Osteoblast (primary cell): ENCODE measurements around the gene GAMT. TPM values are rescaled to one million over a fixed set of nuclear protein-coding genes. Genes with fewer than 3 reads are reported as not detected.

Source experiments
- DNase-seq: peaks from one replicate; pipeline ENCODE4 v3.0.0; 2011; ENCODE audit warnings: low spot score, mixed read lengths; ENCODE audit not compliant: insufficient read length; ENCODE audit errors: missing footprints
- H2AFZ ChIP-seq: 2 replicates; pipeline ENCODE4 v1.6.0; 2011; ENCODE audit warnings: mild to moderate bottlenecking, low read length
- H3K27ac ChIP-seq: 2 replicates; pipeline ENCODE4 v1.5.1; 2011; ENCODE audit warnings: mild to moderate bottlenecking, low read depth, low read length, moderate library complexity
- H3K27me3 ChIP-seq: 2 replicates; pipeline ENCODE4 v1.6.0; 2012; ENCODE audit warnings: mild to moderate bottlenecking, control low read depth, inconsistent platforms, low read length, moderate library complexity; ENCODE audit not compliant: insufficient read depth
- H3K36me3 ChIP-seq: 2 replicates; pipeline ENCODE4 v1.5.1; 2011; ENCODE audit warnings: mild to moderate bottlenecking, low read length, control low read depth, moderate library complexity; ENCODE audit not compliant: insufficient read depth
- H3K4me1 ChIP-seq: 2 replicates; pipeline ENCODE4 v1.5.1; 2011; ENCODE audit warnings: mild to moderate bottlenecking, low read length, control low read depth, moderate library complexity; ENCODE audit not compliant: insufficient read depth
- H3K4me2 ChIP-seq: 2 replicates; pipeline ENCODE4 v1.6.0; 2011; ENCODE audit warnings: mild to moderate bottlenecking, low read length; ENCODE audit not compliant: insufficient read depth
- H3K4me3 ChIP-seq: fragments of 200-600 bp; sonication (generic); 3 replicates; pipeline ENCODE4 v1.5.1; 2012; ENCODE audit warnings: mild to moderate bottlenecking, low read length, inconsistent platforms; ENCODE audit not compliant: insufficient read depth
- H3K79me2 ChIP-seq: 2 replicates; pipeline ENCODE4 v1.6.0; 2012; ENCODE audit warnings: mild to moderate bottlenecking, low read length, control low read depth, inconsistent platforms; ENCODE audit not compliant: insufficient read depth
- H3K9me3 ChIP-seq: 2 replicates; pipeline ENCODE4 v1.5.1; 2011; ENCODE audit warnings: low read depth, low read length, control low read depth
- H4K20me1 ChIP-seq: 2 replicates; pipeline ENCODE4 v1.6.0; 2012; ENCODE audit warnings: mild to moderate bottlenecking, low read length, control low read depth; ENCODE audit not compliant: insufficient read depth
- CTCF ChIP-seq: IDR thresholded peaks from 2 replicates; pipeline ENCODE4 v1.5.1; 2011; ENCODE audit warnings: mild to moderate bottlenecking, low read depth, low read length, moderate library complexity; ENCODE audit errors: extremely low read depth
- total RNA-seq: library from RNA; depleted of rRNA; stranded (reverse); fragments of >200 nt; gene quantifications from 2 replicates; pipeline ENCODE4 v1.2.3, GENCODE V29; 2012

Gene GAMT
- total RNA-seq, 1 donor = 25.0 TPM

DNA sequence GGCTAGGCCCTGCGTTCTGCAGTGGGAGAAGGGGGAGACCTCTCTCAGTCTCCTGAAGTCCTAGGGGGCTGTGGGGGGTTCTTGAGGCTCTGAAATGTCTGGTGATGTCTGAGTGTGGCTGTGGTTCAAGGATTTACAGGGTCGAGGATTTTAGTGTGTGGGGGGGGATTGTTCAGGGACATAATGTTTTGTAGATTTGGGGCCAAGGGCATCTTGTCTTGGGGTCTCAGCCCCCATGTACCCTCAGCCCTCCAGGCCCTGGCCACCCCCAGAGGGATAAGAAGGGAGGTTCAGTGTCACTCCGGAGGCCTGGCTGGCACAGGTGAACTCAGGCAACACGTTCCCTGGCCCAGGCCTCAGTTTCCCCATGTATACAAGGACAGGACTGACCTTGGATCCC lies 46.2 kb upstream of the GAMT start:
- TF ChIP-seq CTCF = no peak
- Histone ChIP-seq H3K36me3 (peaks cover 8% of the 10 kb centered on the region), H2AFZ (no peak overlapping the region), H3K9me3 (no peaks in the 10 kb centered on the region), H3K4me2 (no peak overlapping the region), H3K4me3 (no peak overlapping the region), H3K27me3 (peaks cover 66% of the 10 kb centered on the region), H4K20me1 (peaks cover 41% of the 10 kb centered on the region), H3K4me1 (peaks cover 3% of the 10 kb centered on the region), H3K27ac (no peak overlapping the region), H3K79me2 (no peaks in the 10 kb centered on the region)
- peak; percentile 84 for DNase-seq

DNA sequence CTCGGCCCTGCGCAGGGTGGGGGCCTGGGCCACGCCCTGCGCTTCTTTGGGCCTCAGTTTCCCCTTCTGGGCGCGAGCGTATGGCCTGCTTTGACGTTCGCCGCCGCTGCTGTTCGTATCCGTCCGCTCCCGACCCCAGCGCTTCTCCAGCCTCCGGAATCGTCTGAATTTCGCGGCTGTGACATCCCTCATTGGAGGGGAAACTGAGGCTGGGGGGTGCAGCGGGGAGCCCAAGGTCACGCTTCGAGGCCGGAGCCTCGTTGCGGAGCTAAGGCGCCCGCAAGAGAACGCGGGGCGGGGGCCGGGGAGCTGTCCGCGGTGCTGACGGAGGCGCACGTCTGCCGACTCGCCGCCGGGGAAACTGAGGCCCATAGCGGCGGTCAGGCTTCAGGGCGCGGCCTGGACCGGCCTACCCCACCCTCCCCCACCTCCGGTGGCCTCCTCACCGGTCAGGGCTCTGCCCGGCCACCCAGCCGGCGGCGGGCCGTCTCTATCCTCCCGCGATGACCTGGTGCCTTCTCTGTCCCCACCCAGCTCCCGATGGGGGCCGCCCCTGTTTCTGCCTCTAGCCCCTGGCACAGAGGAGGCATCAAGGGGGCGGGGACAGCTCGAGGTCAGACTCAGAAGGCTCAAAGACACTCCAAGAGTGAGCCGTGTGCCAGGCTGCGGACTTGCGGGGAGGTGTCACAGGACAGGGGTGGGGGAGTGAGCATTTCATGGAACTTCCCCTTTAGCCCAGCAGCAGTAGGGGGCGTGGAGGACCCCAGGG lies 45.6 kb upstream of the GAMT start:
- DNase-seq = peak; percentile 93
- Histone ChIP-seq H3K4me2 (no peak overlapping the region), H3K27me3 (peaks cover 60% of the 10 kb centered on the region), H3K36me3 (peaks cover 14% of the 10 kb centered on the region), H3K79me2 (peaks cover 2% of the 10 kb centered on the region), H3K9me3 (no peaks in the 10 kb centered on the region), H3K27ac (no peak overlapping the region), H3K4me1 (peaks cover 3% of the 10 kb centered on the region), H2AFZ (no peak overlapping the region), H3K4me3 (no peak overlapping the region), H4K20me1 (peaks cover 44% of the 10 kb centered on the region)
- no peak for TF ChIP-seq CTCF

GRCh38 chr19:1445932-1446712 lies 44.8 kb upstream of the GAMT start:
- Histone ChIP-seq H4K20me1 (peaks cover 52% of the 10 kb centered on the region), H3K4me2 (no peak overlapping the region), H3K4me3 (no peak overlapping the region)

More at GRCh38 chr19:1445932-1446712, 44.8 kb upstream of the GAMT start:
- Histone ChIP-seq H3K27ac (no peak overlapping the region), H3K36me3 (peaks cover 22% of the 10 kb centered on the region), H2AFZ (no peak overlapping the region), H3K9me3 (no peaks in the 10 kb centered on the region), H3K4me1 (peaks cover 3% of the 10 kb centered on the region), H3K27me3 (peaks cover 52% of the 10 kb centered on the region), H3K79me2 (peaks cover 9% of the 10 kb centered on the region)
- no peak for TF ChIP-seq CTCF
- peak; percentile 92 for DNase-seq
